Mesothelial cell of epicardium (in vitro differentiated cells): ENCODE data around the gene ESRP2. TPM values are rescaled to one million over a fixed set of nuclear protein-coding genes. Genes with fewer than 3 reads are reported as not detected.
A peak's percentile ranks its signal among the peaks of the same experiment; 100 is the strongest.

Experiments
- DNase-seq, 2 experiments: peaks; one replicate each; pipeline ENCODE4 v3.0.0; 2021; ENCODE audit warnings: low spot score in 2 of 2; ENCODE audit not compliant: unreplicated experiment in 2 of 2
- H3K27ac Mint-ChIP-seq: 2 replicates; pipeline ENCODE4 v1.8.0; 2021; ENCODE audit warnings: mixed read lengths
- H3K27me3 Mint-ChIP-seq: 2 replicates; pipeline ENCODE4 v1.8.0; 2021; ENCODE audit warnings: low read depth, mixed read lengths
- H3K36me3 Mint-ChIP-seq: 2 replicates; pipeline ENCODE4 v1.8.0; 2021; ENCODE audit warnings: mixed read lengths
- H3K4me1 Mint-ChIP-seq: 2 replicates; pipeline ENCODE4 v1.8.0; 2021; ENCODE audit warnings: mixed read lengths
- H3K4me3 Mint-ChIP-seq: 2 replicates; pipeline ENCODE4 v1.8.0; 2021; ENCODE audit warnings: mild to moderate bottlenecking, moderate library complexity, mixed read lengths
- H3K9me3 Mint-ChIP-seq: 2 replicates; pipeline ENCODE4 v1.8.0; 2021; ENCODE audit warnings: mixed read lengths
- CTCF ChIP-seq: fragments of 200-600 bp; sonication (generic); IDR thresholded peaks from one replicate; pipeline ENCODE4 v1.5.0; 2021; ENCODE audit warnings: antibody characterized with exemption; ENCODE audit not compliant: unreplicated experiment
- total RNA-seq: library from RNA; stranded (reverse); gene quantifications from 3 replicates; pipeline ENCODE4 v1.2.1, GENCODE V29; 2021

ESRP2 gene
- total RNA-seq, 1 donor from 2014 or later = 34.7 TPM

GRCh38 chr16:68282064-68282452 is 46.1 kb upstream of the ESRP2 start:
- Mint-ChIP-seq H3K36me3 (peaks cover 15% of the 10 kb centered on the region), H3K27ac (no peak overlapping the region), H3K27me3 (no peaks in the 10 kb centered on the region), H3K4me1 (peaks cover 2% of the 10 kb centered on the region), H3K4me3 (no peak overlapping the region), H3K9me3 (no peaks in the 10 kb centered on the region)
- DNase-seq = no peak
- TF ChIP-seq CTCF = no peak

DNA sequence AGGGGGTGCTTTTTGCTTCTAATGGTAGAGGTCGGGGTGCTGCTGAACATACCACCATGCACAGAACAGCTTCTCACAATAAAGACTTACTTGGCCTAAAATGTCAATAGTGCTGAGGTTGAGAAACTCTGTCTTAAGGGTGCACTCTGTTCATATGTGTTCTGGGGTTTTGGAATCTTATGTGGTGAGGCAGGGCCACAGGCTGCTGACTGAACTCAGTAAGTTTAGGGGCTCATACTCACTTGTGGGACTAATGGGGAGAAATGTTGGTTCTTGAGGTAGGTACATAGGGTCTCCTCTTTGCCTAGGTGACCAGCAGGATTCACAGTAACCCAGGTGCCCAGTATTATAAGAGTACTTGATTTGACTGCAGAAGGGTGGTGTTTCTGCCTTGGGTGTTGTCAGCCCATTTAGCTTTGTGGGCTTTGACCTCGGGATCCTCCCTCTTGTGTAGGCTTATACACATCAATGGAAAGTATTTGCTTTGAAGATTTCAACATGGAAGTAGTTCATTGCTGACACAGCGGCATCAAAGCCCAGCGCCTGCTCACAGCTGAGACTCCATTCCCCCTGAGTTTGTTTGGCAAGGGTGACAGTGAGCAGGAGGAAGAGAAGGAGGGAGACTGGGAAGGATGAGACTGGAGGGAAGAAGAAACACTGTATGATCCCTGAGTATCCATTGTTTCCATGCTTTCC is 45.6 kb upstream of the ESRP2 start:
- Mint-ChIP-seq H3K27ac (no peak overlapping the region), H3K9me3 (no peaks in the 10 kb centered on the region), H3K36me3 (peaks cover 12% of the 10 kb centered on the region), H3K27me3 (no peaks in the 10 kb centered on the region), H3K4me3 (no peak overlapping the region), H3K4me1 (peaks cover 2% of the 10 kb centered on the region)
- DNase-seq = no peak
- no peak for TF ChIP-seq CTCF

GRCh38 chr16:68279726-68280558 is 44.0 kb upstream of the ESRP2 start:
- Mint-ChIP-seq H3K27me3 (no peaks in the 10 kb centered on the region), H3K36me3 (peaks cover 13% of the 10 kb centered on the region)

DNA sequence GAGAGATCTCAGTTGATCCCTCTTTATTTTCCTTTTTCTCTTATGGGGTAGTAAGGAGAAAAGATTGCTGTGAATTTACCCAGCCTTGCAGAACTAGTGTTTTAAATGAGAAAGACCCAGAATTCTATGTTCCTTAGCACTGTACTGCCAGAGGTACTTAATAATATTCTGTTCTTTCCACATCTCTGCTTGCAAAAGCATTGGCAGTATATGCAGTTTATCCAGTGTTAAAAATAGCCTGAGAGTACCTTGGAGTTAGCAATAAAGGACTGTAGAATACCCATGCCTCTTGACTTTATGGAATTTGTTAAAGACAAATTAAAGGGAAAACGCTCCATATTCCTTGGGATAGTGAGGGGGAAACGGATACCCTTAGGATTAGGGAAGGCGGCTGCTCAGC is 40.3 kb upstream of the ESRP2 start:
- peaks cover 19% of the 10 kb centered on the region for H3K36me3 Mint-ChIP-seq
- H3K4me3 Mint-ChIP-seq = no peak overlapping the region
- peak overlapping the region; percentile 81 for H3K27ac Mint-ChIP-seq
- H3K4me1 Mint-ChIP-seq = peaks cover 10% of the 10 kb centered on the region
- DNase-seq = no peak
- no peak for TF ChIP-seq CTCF
- no peaks in the 10 kb centered on the region for H3K27me3 Mint-ChIP-seq
- H3K9me3 Mint-ChIP-seq = no peaks in the 10 kb centered on the region

More at GRCh38 chr16:68279726-68280558, 44.0 kb upstream of the ESRP2 start:
- H3K27ac Mint-ChIP-seq = no peak overlapping the region
- H3K4me3 Mint-ChIP-seq = no peak overlapping the region
- H3K4me1 Mint-ChIP-seq = peaks cover 12% of the 10 kb centered on the region
- no peaks in the 10 kb centered on the region for H3K9me3 Mint-ChIP-seq
- DNase-seq = no peak
- no peak for TF ChIP-seq CTCF

GRCh38 chr16:68275611-68276191 is 39.8 kb upstream of the ESRP2 start:
- Mint-ChIP-seq H3K27ac (peak overlapping the region; percentile 81), H3K4me1 (peaks cover 10% of the 10 kb centered on the region), H3K36me3 (peaks cover 19% of the 10 kb centered on the region), H3K9me3 (no peaks in the 10 kb centered on the region), H3K4me3 (no peak overlapping the region), H3K27me3 (no peaks in the 10 kb centered on the region)
- TF ChIP-seq CTCF = no peak
- DNase-seq = no peak
